Loucy (cell line): Measurements from ENCODE around the gene GCSH.

Experiments
- EZH2phosphoT487 ChIP-seq: fragments of 200-600 bp; IDR thresholded peaks from 2 replicates; pipeline ENCODE4 v1.6.1; 2018; ENCODE audit warnings: antibody characterized with exemption, mild to moderate bottlenecking, moderate library complexity, borderline replicate concordance
- TF ChIP-seq, protein P1 (sequence below): fragments of 200-600 bp; sonication (generic); conservative IDR thresholded peaks from 2 replicates; pipeline ENCODE4 v1.5.1; 2014; ENCODE audit warnings: mild to moderate bottlenecking, antibody characterized with exemption, low read length

DNA sequence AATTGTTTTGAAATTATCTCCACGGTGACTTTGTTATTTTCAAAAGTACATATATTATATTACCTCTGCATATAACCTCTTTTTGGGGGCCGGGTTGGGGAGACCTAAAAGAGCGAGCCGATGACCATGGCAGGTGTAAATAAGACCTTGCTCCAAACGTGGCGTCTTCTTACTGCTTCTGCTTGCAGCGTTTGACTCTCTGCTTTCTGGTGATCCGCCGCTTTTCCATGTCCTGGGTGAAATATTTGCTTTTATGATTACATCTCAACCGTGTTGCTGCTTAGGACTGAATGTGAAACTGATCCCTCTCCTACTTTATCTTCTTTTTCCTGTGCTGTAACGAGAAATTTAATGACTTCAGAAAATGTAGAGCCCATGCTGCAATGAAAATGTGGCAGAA is 42.4 kb downstream of the GCSH start:
- TF ChIP-seq, protein P1, sequence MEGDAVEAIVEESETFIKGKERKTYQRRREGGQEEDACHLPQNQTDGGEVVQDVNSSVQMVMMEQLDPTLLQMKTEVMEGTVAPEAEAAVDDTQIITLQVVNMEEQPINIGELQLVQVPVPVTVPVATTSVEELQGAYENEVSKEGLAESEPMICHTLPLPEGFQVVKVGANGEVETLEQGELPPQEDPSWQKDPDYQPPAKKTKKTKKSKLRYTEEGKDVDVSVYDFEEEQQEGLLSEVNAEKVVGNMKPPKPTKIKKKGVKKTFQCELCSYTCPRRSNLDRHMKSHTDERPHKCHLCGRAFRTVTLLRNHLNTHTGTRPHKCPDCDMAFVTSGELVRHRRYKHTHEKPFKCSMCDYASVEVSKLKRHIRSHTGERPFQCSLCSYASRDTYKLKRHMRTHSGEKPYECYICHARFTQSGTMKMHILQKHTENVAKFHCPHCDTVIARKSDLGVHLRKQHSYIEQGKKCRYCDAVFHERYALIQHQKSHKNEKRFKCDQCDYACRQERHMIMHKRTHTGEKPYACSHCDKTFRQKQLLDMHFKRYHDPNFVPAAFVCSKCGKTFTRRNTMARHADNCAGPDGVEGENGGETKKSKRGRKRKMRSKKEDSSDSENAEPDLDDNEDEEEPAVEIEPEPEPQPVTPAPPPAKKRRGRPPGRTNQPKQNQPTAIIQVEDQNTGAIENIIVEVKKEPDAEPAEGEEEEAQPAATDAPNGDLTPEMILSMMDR, result no peak
- TF ChIP-seq EZH2phosphoT487, result no peak
